Parathyroid adenoma (tissue), 2 donors: ENCODE data around the gene METTL1.
"Not testable (repeated sequence)": the region's sequence is repeated elsewhere in the genome, so short reads cannot be mapped to it uniquely, and the experiment has no call there.

Experiments used
- H2AFZ ChIP-seq: fragments of 300-600 bp; sonication (generic); one replicate; pipeline ENCODE4 v1.7.0; 2017; ENCODE audit warnings: antibody characterized with exemption, mild to moderate bottlenecking
- H3K27ac ChIP-seq: fragments of 300-600 bp; sonication (generic); one replicate; pipeline ENCODE4 v1.7.0; 2017
- H3K27me3 ChIP-seq: fragments of 300-600 bp; sonication (generic); one replicate; pipeline ENCODE4 v1.7.0; 2017; ENCODE audit warnings: low read length; ENCODE audit not compliant: control insufficient read depth, insufficient read depth
- H3K36me3 ChIP-seq: fragments of 300-600 bp; sonication (generic); one replicate; pipeline ENCODE4 v1.7.0; 2017; ENCODE audit warnings: low read length; ENCODE audit not compliant: control insufficient read depth, insufficient read depth
- H3K4me1 ChIP-seq: fragments of 300-600 bp; sonication (generic); one replicate; pipeline ENCODE4 v1.7.0; 2017; ENCODE audit warnings: control low read depth
- H3K4me2 ChIP-seq: fragments of 300-600 bp; sonication (generic); one replicate; pipeline ENCODE4 v1.7.0; 2017; ENCODE audit warnings: low read length
- H3K4me3 ChIP-seq: fragments of 300-600 bp; sonication (generic); one replicate; pipeline ENCODE4 v1.7.0; 2017; ENCODE audit warnings: low read depth, low read length
- H3K79me2 ChIP-seq: fragments of 300-600 bp; sonication (generic); one replicate; pipeline ENCODE4 v1.7.0; 2017; ENCODE audit warnings: control low read depth
- H3K9ac ChIP-seq: fragments of 300-600 bp; sonication (generic); one replicate; pipeline ENCODE4 v1.7.0; 2017; ENCODE audit warnings: mild to moderate bottlenecking
- H3K9me3 ChIP-seq: fragments of 300-600 bp; sonication (generic); one replicate; pipeline ENCODE4 v1.7.0; 2017; ENCODE audit warnings: low read length; ENCODE audit not compliant: control insufficient read depth
- TF ChIP-seq, protein P1 (sequence below): fragments of 300-600 bp; sonication (generic); IDR thresholded peaks from one replicate; pipeline ENCODE4 v1.7.0; 2017; ENCODE audit warnings: antibody characterized with exemption, mild to moderate bottlenecking
- donor health status: primary hyperparathyroidism.

Gene METTL1

DNA sequence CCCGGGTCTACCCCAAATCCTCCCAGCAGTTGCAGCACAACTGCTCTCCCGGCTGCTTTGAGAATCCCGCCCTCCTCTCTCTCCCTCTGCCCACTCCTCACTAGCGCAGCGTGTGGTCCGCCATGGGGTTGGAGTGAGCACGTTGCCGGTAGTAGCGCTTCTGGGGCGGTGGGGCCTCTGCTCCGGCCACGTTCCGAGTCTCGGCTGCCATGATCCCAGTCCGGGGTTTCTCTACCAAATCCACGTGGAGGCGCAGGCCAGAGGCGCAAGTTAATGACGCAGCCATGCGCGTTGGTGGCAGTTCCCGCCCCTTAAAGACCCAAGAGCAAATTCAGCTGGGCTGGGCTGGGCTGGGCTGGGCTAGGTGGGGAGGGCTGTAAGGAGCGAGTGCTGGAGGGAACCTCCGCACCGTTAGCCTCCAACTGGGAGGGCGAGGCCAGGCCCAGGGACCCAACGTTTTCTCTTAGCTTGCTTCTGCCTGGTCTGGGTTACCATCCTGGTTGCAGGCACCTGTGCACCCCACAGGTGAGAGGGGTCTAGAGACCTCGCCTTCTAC, at the start of gene METTL1:
Gene METTL1 (minus strand): TSS at position 233 of the 556 bp plus-strand sequence. CDS start 22 bp downstream, at position 211.
- peak within 1 kb of the TSS; percentile 99 for H2AFZ ChIP-seq
- peak within 1 kb of the TSS; percentile 82 for H3K27ac ChIP-seq
- no peaks in the 10 kb centered on the region for H3K79me2 ChIP-seq
- H3K9ac ChIP-seq, result peak within 1 kb of the TSS; percentile 87
- H3K27me3 ChIP-seq, result no peaks in the 10 kb centered on the region
- peak within 1 kb of the TSS; percentile 98 for H3K4me2 ChIP-seq
- H3K9me3 ChIP-seq, result no peaks in the 10 kb centered on the region
- TF ChIP-seq, protein P1, sequence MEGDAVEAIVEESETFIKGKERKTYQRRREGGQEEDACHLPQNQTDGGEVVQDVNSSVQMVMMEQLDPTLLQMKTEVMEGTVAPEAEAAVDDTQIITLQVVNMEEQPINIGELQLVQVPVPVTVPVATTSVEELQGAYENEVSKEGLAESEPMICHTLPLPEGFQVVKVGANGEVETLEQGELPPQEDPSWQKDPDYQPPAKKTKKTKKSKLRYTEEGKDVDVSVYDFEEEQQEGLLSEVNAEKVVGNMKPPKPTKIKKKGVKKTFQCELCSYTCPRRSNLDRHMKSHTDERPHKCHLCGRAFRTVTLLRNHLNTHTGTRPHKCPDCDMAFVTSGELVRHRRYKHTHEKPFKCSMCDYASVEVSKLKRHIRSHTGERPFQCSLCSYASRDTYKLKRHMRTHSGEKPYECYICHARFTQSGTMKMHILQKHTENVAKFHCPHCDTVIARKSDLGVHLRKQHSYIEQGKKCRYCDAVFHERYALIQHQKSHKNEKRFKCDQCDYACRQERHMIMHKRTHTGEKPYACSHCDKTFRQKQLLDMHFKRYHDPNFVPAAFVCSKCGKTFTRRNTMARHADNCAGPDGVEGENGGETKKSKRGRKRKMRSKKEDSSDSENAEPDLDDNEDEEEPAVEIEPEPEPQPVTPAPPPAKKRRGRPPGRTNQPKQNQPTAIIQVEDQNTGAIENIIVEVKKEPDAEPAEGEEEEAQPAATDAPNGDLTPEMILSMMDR, result no peak
- H3K4me3 ChIP-seq, result peak within 1 kb of the TSS; percentile 92
- H3K36me3 ChIP-seq, result no peaks in the 10 kb centered on the region
- peaks cover 10% of the 10 kb centered on the region for H3K4me1 ChIP-seq

DNA sequence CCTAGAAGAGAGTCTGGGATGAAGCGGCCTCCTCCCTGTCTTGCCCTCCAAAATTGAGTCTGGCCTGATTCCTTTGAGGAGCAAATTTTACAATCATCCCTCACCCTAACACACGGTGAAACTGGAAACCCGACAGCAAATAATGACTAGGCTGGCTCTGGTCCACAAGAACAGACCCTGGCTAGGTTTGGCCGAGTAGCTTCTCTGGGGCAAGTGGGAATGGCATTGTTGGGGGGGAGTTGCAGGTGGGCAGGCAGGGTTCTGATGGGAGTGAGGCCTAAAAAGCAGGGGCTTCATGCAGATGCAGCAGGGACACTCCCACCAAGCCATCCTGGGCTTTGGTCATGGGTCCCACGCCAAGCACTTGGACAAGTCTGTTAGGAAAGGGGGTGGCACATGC, 49.1 kb upstream of the METTL1 start:
- not testable (repeated sequence) for H3K4me3 ChIP-seq, H3K9me3 ChIP-seq, H3K36me3 ChIP-seq, H3K4me1 ChIP-seq, H3K27me3 ChIP-seq, H3K4me2 ChIP-seq, H2AFZ ChIP-seq, H3K9ac ChIP-seq, H3K27ac ChIP-seq
- H3K79me2 ChIP-seq, result peaks cover 12% of the 10 kb centered on the region

- H3K27ac ChIP-seq, H3K9me3 ChIP-seq, H3K79me2 ChIP-seq, H3K4me2 ChIP-seq, H3K4me1 ChIP-seq, H3K36me3 ChIP-seq, H2AFZ ChIP-seq, H3K9ac ChIP-seq, H3K27me3 ChIP-seq, H3K4me3 ChIP-seq: not testable (repeated sequence)
Observed at GRCh38 chr12:57820119-57820518, 48.2 kb upstream of the METTL1 start.

- not testable (repeated sequence) for H3K4me3 ChIP-seq, H3K4me2 ChIP-seq, H3K9ac ChIP-seq, H3K9me3 ChIP-seq, H3K79me2 ChIP-seq, H3K36me3 ChIP-seq, H2AFZ ChIP-seq, H3K27me3 ChIP-seq, H3K4me1 ChIP-seq
- H3K27ac ChIP-seq, result peak overlapping the region; percentile 33
Observed at GRCh38 chr12:57817990-57818331, 46.1 kb upstream of the METTL1 start.

- Histone ChIP-seq H3K4me1 (peaks cover 14% of the 10 kb centered on the region), H3K9me3 (no peaks in the 10 kb centered on the region), H2AFZ (no peak overlapping the region), H3K4me2 (no peak overlapping the region), H3K27me3 (no peaks in the 10 kb centered on the region), H3K27ac (peak overlapping the region; percentile 33), H3K9ac (no peak overlapping the region), H3K36me3 (no peaks in the 10 kb centered on the region), H3K4me3 (no peak overlapping the region), H3K79me2 (peaks cover 5% of the 10 kb centered on the region)
- TF ChIP-seq, protein P1, result no peak
Observed at GRCh38 chr12:57817261-57817989, 45.5 kb upstream of the METTL1 start.

GRCh38 chr12:57816855-57817151, 44.9 kb upstream of the METTL1 start:
- Histone ChIP-seq H3K4me2 (no peak overlapping the region), H3K4me1 (peaks cover 14% of the 10 kb centered on the region)
- TF ChIP-seq, protein P1, result no peak

More at GRCh38 chr12:57816855-57817151, 44.9 kb upstream of the METTL1 start:
- no peak overlapping the region for H2AFZ ChIP-seq
- H3K27me3 ChIP-seq, result no peaks in the 10 kb centered on the region
- H3K9ac ChIP-seq, result no peak overlapping the region
- peaks cover 9% of the 10 kb centered on the region for H3K79me2 ChIP-seq
- no peak overlapping the region for H3K27ac ChIP-seq
- no peaks in the 10 kb centered on the region for H3K36me3 ChIP-seq
- H3K9me3 ChIP-seq, result no peaks in the 10 kb centered on the region
- no peak overlapping the region for H3K4me3 ChIP-seq
